ENCODE measurements around the gene RNPEP.
"Not testable (repeated sequence)": the region's sequence is repeated elsewhere in the genome, so short reads cannot be mapped to it uniquely, and the experiment has no call there.

RNPEP gene, protein sequence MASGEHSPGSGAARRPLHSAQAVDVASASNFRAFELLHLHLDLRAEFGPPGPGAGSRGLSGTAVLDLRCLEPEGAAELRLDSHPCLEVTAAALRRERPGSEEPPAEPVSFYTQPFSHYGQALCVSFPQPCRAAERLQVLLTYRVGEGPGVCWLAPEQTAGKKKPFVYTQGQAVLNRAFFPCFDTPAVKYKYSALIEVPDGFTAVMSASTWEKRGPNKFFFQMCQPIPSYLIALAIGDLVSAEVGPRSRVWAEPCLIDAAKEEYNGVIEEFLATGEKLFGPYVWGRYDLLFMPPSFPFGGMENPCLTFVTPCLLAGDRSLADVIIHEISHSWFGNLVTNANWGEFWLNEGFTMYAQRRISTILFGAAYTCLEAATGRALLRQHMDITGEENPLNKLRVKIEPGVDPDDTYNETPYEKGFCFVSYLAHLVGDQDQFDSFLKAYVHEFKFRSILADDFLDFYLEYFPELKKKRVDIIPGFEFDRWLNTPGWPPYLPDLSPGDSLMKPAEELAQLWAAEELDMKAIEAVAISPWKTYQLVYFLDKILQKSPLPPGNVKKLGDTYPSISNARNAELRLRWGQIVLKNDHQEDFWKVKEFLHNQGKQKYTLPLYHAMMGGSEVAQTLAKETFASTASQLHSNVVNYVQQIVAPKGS

DNA sequence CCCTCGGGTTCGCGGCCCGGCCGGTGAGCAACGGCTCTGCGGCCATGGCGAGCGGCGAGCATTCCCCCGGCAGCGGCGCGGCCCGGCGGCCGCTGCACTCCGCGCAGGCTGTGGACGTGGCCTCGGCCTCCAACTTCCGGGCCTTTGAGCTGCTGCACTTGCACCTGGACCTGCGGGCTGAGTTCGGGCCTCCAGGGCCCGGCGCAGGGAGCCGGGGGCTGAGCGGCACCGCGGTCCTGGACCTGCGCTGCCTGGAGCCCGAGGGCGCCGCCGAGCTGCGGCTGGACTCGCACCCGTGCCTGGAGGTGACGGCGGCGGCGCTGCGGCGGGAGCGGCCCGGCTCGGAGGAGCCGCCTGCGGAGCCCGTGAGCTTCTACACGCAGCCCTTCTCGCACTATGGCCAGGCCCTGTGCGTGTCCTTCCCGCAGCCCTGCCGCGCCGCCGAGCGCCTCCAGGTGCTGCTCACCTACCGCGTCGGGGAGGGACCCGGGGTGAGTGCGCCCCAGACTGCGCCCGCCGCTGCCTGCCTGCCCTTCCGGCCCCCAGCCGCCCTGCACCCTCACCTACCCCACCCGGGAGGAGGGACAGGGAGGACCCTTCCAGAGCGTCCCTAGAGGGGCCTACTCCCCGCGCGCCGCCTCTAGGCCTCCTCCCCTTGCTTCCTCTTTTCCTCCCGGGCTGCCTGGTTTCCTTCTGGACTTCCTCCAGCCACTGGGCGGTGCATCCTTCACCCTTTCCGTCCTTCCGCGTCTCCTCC, at the start of gene RNPEP:
Gene RNPEP (plus strand): TSS at position 26 of the 757 bp plus-strand sequence. CDS start 19 bp downstream, at position 45.
- peak; percentile 81 for DNase-seq

DNA sequence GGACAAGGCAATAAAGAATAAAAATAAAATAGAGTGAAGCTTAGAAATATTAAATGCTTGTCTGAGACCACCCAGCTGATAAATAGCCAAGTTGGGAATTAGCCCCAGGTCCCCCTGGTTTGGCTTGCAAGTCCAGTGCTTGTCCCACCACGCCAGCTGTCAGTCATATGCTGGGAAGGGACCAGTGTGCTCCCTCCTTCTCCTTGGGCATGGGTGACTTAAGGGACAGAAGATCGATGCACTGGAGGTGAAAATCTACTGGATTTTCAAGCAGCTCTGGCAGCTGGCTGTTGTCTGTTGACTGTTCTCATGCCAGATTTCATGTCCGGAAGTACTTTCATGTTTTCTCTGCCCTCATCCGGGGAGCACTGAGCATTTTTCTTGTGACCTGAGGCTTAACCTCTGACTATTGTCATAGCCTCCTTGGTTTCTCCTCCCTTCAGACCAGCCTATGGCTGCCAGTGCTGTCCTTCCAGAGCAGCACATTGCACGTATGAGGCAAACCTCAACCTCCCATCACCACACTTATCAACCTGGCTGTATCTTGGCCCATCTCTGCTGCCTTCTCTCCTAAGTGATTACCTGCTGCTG, 48.5 kb upstream of the RNPEP start:
- peak; percentile 39 for DNase-seq

DNA sequence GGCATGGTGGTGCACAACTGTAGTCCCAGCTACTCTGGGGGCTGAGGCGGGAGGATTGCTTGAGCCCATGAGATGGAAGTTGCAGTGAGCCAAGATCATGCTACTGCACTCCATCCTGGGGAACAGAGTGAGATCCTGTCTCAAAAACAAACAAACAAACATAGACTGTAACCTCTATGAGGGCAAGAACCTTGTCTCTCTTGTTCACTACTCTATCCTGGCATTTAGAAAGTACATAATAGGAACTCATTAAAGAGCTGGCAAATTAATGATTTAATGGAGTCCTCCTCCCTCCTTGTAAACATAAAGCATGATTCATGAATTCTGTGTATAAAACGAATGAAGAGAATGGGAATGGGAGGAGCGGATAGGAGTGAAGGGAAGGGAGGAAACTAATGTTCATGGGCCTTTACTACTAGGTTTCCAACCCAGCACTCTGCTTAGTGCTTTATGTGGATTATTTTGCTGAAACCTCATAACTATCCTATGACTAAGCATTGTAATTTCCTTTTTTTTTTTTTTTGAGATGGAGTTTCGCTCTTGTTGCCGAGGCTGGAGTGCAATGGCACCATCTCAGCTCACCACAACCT, 44.7 kb upstream of the RNPEP start:
- no peak for DNase-seq

DNA sequence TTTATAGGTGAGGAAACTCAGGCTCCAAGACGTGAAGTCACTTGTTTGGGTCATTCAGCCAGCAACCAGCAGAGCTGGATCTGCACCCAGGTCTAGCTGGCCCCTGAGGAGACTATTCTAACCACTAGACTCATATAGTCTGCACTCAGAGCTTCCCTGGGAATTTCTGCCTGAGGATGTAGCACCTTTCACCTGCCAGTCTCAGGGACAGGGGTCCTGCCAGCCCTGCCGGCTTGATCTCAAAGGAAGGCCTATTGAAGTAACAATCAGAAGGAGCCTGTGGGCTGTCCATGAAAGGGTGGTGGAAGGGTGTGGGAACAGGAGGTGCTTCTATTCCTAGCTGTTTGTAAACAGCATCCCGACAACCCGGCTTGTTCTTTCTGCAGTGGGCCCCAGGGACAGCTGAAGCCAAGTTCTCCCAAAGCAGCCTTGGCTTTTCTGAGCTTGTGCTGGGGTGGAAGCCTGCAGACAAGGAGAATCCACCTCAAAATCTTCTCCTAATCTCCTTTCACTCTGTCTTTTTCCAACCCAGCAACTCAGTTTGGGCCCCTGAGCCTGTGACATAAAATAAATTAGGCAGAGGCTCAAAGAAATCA, 43.9 kb upstream of the RNPEP start:
- DNase-seq, result no peak

DNA sequence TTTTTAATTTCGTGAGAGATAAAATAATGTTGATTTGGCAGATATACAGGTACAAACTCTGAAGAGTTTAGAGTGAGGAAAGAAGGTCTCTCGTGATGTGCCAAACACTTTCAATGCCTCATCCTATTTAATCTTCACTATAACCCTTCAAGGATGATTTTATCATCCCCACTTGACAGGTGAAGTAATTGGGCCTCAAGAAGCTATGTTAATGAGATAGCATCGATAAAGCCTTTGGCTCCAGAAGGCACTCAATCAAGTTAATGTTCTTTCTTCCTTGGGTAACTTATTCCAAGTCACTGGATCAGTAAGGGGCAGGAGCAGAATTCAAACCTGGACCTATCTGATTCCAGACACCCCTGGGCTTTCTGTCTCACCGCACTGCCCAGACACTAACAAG, 43.3 kb upstream of the RNPEP start:
- no peak for DNase-seq

DNA sequence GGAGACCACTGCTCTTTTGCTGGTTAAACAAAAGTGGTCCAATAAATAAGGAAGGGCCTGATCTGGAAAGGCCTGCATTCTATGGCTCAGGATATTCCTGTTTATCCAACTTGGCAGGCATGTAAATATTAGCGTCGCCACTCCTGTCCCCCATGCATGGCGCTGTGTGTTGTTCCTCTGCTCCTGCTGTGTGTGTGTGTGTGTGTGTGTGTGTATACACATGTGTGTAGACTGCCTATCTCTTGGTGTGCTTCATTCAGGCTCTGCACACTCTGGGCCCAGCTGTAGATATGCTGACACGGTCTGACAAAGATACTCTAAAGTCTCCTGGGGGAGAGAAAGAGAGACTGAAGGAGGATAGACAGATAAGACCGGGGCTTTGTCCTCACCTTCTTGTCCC, 42.9 kb upstream of the RNPEP start:
- DNase-seq, result no peak

DNA sequence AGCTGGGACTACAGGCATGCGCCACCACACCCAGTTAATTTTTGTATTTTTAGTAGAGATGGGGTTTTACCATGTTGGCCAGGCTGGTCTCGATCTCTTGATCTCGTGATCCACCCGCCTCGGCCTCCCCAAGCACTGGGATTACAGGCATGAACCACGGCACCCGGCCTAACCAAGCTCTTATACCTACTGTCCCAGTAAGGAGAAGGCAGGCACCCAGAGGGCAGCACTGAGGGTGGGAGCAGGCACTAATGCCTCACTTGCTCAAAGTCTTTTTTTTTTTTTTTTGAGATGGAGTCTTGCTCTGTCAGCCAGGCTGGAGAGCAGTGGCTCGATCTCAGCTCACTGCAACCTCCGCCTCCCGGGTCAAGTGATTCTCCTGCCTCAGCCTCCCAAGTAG, 42.1 kb upstream of the RNPEP start:
- not testable (repeated sequence) for DNase-seq

DNA sequence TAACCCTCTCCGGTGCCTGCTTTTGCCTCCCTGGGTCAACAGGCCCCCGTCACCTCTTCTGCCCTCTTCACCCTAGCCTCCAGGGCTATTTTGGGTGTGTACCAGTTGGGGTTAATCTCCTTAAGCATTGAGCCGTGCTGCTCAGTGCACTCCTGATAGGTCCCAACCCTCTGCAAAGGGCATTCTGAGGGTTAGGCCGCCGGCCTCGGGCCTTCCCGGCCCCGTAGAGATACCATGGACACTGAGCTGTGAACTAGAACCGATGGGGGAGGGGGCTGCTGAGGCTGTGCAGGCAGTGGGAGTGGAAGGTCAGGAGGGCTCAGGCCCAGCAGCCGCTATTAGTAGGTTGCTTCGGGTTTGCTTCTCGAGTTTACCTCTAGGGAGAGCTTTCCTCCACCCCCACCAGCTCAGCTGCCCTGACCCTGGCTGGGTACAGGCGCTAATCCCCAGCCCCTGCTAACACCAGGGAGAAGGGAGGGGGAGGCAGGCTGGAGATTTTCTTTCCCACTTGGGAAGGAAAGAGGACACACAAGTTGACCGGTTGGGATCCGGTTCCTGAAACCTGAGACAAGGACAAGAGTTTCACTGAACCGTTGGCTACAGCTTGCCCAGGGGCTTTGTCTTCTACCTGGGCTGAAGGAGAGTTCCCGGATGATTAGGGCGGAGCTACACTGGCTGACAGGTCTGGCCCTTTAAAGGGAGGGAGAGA, 40.9 kb upstream of the RNPEP start:
- no peak for DNase-seq

DNA sequence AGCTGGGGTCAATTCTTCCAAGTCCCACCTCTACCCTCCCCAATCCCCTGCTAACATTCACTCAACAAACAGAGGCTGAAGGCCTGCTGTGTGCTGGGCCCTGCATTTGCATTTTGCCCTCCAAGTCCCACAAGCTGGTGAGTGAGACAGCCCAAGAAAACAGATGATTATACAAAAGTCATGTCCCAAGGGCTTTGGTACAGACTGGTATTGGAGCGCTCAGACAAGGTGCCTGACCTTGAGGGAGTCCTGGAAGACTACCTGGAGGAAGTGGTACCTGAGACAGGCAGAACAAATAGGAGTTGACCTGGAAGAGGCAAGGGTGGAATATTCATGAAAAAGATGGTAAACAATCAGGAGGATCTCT, 40.3 kb upstream of the RNPEP start:
- DNase-seq, result no peak

DNA sequence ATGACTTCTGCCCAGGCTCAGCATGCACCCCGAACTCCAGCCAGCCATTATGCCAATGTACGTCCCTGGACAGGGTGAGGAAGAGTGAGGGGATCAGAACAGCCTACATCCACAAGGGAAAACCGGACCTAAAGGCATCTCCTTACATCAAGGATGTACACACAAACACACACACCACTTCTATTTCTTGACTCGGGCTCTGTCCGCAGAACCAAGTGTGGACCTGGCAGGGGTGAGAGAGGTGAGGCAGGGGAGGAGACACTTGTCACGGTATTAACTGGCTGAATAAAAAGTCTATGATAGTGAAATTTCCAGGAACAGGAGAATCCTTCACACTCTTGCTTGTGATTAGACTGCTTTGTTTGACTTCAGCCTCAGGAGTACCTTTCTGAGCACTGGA, 38.4 kb upstream of the RNPEP start:
- no peak for DNase-seq

DNA sequence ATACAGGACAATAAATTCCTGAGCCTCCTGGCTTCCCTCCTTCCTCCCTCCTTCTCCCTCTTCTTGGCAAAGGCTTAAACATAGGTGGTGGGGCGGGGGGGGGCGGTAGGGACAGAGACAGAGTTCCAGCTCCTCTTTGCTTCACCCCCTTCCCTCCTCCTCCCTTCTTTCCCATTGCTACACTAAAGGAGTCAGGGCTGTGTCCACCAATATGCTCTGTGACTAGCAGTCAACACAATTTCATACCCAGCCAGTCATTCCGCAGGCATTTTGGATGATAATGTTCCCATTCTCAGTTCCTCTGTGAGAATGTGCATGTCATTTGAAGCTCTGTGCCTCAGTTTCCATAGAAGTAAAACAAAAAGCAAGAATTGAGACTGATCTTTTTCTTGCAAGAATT, 37.8 kb upstream of the RNPEP start:
- no peak for DNase-seq

DNA sequence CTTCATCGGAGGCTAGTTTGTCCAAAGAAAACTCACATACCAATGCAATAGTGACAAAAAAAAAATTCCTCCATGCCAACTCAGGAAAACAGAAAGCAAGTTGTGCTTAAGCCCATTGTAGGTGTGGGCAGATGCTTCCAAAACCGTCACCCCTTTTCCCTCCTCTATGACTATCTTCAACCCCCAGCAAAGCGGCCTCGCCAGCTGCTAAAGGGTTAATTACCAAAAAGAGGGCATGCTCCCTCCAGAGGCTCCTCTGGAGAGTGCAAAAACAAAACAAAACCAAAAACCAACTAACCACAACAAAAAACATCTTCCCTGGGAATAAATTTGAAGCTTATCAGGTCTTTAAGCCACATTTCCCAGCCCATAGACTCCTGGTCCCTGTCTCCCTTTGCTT, 37.3 kb upstream of the RNPEP start:
- DNase-seq, result no peak

DNA sequence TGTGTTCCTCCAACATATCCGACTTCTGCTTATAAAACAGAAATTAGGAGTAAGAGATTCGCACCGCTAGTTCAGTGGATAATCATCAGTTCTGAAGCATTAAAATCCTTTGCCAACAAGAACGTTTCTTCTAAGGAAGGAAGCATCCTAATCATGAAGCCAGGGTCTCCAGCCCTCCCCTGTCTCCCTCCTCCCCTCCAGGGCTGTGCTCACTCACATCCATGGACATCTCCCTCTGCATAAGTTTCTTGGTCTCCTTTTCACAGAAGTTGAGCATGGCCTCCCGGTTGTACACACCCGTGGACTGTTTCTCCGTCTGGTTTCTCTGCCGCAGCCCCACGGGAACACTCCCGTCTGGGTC, 36.6 kb upstream of the RNPEP start:
- no peak for DNase-seq

DNA sequence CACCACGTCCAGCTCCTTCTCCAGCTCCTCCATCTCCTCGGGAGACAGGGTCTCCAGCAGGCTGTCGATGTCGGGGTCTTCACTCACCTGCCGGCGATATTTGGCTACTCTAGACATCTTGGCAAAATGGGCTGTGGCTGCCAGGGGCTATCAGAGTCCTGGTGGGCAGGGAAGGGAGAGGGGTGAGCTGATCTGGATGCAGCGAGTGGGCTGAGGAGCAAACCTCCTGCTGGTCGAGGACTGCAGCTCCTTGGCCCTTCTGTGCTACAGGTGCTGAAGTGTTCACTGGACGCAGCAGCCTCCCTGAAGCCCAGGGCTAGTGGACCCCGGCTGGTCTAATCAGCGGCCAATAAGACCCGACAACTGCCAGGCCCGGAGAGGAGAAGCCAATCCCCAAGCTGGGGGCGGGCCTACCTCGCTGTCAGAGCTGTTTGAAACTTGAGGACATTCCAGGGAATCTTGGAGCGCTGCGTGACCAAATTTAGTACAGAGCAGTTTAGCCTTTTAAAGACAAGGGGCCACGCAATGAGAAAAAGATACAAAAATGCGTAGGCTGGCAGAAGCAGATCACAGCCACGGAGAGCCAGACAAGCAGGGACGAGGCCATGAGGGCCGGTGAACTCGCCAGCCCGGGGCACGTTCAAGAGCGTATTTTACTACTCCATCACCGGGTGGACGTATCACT, 36.1 kb upstream of the RNPEP start, which contains the start of gene LMOD1:
Gene LMOD1 (minus strand): TSS at position 325 of the 685 bp plus-strand sequence. CDS start 208 bp downstream, at position 117.
- no peak for DNase-seq

DNA sequence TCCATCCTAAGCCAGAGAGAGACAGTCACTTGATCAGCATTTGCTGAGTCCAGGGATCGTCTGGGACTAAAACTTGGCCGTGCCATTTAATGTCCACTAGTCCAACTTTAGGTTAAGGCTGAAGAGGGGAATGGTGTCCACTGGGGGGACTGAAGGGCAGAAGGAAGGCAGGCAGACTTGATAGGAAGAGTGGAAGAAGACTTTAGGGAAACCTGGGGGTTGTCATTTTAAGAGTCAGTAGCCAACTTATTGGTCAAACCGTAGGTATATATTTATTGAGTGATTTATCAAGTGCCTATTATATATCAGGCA, 34.8 kb upstream of the RNPEP start:
- no peak for DNase-seq

DNA sequence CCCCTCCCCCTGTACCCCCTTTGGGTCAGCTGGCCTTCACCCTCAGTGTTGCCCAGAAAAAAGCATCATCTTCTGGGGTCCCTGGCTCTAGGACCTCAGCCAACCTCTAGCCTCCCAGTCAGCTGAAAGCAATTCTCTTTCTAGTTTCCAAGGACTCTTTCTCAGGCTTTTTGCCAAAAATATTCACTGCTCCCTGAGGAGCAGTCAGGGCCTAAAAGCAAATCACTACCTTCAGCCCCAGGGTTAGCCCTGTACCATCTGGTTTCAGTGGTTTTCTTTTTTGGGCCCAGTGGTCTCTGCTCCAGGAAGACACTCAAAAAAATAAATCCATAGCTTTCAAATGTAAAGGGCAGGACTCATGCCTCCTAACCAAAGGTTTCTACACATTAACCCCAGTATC, 33.0 kb upstream of the RNPEP start:
- no peak for DNase-seq

DNA sequence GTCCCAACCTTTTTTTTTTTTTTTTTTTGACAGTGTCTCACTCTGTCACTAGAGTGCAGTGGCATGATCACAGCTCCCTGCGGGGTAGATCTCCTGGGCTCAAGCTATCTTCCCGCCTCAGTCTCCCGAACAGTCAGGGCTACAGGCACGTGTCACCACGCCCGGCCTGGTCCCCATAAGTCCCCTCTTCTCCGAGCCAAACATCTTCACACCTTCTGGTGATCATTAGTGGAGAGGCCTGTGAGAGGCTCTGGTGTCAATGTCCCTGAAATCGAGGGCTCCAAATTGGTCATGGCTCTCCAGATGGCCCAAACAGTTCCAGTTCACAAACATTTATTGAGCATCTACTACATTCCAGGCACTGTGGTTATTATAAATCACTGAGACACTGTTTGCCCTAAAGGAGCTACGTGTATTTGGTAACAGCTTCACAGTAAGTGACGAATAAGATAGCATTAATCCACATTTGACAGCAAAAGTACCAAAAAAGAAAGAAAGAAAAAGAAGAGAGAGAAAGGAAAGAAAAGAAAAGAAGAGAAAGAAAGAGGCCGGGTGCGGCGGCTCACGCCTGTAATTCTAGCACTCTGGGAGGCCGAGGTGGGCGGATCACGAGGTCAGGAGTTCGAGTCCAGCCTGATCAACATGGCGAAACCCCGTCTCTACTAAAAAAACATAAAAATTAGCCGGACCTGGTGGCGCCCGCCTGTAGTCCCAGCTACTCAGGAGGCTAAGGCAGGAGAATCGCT, 28.0 kb upstream of the RNPEP start:
- DNase-seq, result no peak

DNA sequence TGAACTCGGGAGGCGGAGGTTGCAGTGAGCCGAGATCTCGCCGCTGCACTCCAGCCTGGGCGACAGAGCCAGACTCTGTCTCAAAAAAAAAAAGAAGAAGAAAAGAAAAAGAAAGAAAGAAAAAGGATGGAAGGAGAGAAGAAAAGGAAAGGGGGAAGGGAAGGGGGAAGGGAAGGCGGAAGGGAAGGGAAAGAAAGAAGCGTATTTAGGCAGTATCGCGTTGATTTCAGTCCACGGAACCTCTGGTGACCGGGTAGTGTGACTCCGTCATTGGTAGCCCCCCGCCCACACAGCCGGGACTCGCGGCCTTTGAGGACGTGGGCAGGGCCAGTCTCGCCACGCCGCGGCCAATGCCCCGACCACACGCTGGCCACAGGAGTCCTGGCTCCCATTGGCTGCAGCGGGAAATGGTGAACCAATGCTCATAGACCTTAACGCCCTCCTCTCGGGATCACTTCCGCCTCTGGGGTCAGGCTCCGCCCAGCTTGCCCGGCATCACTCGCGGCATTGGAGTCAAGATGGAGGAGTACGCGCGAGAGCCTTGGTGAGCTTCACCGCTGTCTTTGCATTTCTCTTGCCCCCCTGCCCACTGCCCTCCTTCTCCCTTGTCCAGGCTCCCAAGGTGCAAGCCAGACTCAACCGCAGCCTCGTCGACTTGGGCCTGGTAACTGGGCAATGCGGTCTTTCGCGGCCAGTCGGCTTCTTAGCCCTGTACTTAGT, 27.3 kb upstream of the RNPEP start, which contains the start of gene TIMM17A:
Gene TIMM17A (plus strand): TSS at position 495 of the 720 bp plus-strand sequence. CDS start 24 bp downstream, at position 519.
- DNase-seq, result peak; percentile 98

DNA sequence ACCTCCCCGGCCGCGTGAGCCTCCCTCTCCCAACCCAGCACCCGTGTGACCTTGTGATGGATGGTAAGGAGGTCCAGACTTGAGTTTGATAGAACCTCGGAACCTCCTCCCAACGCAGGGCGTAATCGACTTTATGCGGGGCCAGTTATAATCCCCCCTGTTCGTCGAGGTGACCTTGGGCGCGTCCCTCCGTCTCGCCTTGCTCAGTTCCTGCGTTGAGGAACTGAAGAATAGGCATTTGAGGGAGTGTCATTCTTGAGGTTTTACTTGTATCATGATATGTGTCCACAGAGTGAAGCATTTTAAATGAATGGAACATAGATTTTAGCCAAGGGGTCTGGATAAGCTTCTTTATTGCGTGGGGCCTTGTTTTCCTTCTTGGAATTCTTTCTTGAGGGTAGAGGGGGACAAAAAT, 26.7 kb upstream of the RNPEP start:
- peak; percentile 20 for DNase-seq

DNA sequence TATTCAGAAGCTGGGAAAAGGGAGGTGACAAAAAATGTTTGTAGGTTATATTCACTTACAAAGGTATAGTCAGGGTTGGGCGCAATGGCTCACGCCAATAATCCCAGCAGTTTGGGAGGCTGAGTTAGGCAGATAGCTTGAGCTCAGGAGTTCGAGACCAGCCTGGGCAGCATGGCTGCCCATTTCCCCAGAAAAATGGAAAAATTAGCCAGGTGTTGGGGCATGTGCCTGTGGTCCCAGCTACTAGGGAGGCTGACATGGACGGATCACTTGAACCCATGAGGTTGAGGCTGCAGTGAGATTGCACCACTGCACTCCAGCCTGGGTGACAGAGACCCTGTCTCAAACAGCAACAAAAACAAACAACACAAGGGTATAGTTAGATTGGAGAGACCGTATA, 24.1 kb upstream of the RNPEP start:
- no peak for DNase-seq

All from RPMI8226 (cell line).